ENCODE data around the gene DCST1. TPM values are rescaled to one million over a fixed set of nuclear protein-coding genes. Genes with fewer than 3 reads are reported as not detected.

The DCST1 gene
- total and polyA plus RNA-seq, 2 donors (not counting 3 experiments of a cell fraction or from before 2014, with no cell fraction given), result not detected

DNA sequence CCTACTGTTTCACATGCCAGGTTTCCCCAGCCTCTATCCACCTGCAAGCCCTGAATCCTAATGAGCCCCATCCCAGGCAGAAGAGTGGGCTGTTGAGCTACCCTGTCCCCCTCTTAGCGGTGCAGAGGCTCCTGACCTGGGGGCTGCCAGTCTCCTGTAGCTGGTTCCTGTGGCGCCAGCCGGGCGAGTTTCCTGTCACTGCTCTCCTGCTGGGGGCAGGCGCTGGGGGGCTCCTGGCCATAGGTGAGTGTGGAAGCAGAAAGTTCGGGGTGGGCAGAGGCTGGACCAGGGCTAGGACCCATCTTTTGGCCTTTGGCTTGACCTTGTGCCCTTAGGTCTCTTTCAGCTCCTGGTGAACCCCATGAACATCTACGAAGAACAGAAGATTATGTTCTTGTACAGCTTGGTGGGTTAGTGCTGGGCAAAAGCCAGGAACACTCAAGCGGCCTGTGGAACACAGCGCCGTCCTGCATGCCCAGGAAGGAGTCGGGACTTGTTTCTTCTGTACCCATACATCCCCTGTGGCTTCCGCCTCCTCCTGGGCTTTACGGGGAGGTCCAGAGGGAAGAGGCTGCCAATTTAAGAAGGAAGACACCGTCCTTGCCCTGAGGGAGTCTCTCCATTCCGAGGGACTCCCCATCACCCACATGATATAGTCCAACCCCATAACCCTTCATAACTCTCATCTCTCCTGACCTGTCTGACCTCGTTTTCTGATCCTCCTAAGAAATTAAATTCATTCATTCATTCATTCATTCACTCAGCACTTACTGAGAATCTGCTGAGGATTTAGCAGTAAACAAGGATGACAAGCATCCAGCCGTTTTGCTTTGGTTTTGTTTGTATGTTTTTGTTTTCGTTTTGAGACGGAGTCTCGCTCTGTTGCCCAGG, 939 bp downstream of the DCST1 start:
- Histone ChIP-seq H3K27ac (ENCODE audit: insufficient read depth, low read depth, low read length) (no peak overlapping the region), H3K4me3 (replicated peaks in 1 of 3; ENCODE audit: insufficient read depth in 1 of 3, low read depth in 1 of 3, low read length in 3 of 3) (no peak overlapping the region), H3K9me3 (replicated peaks; ENCODE audit: control insufficient read depth, insufficient read depth, low read length) (no peaks in the 10 kb centered on the region), H3K36me3 (ENCODE audit: control insufficient read depth in 2 of 2, extremely low read depth in 1 of 2, insufficient read depth in 2 of 2, low read length in 2 of 2) (no peaks in the 10 kb centered on the region), H3K79me2 (ENCODE audit: control insufficient read depth, insufficient read depth, low read length) (no peaks in the 10 kb centered on the region), H3K9me1 (replicated peaks; ENCODE audit: control insufficient read depth, extremely low read depth, insufficient read depth, low read length) (no peaks in the 10 kb centered on the region), H3K4me2 (ENCODE audit: insufficient read depth, low read length) (no peak overlapping the region), H3K9ac (replicated peaks; ENCODE audit: extremely low read depth, insufficient read depth, low read length) (no peak overlapping the region), H2AFZ (ENCODE audit: low read depth, low read length) (no peak overlapping the region), H4K20me1 (replicated peaks; ENCODE audit: control insufficient read depth, extremely low read depth, insufficient read depth, low read length) (no peaks in the 10 kb centered on the region), H3K27me3 (ENCODE audit: control insufficient read depth in 2 of 2, insufficient read depth in 2 of 2, low read length in 2 of 2) (peaks cover 0 to 5% of the 10 kb centered on the region in 2 experiments), H3K4me1 (ENCODE audit: control insufficient read depth, extremely low read depth, insufficient read depth, low read length) (peaks cover 4% of the 10 kb centered on the region)
- ChIA-PET POLR2A (no interaction called here), CTCF (interaction anchor here (1.1 to 3.1 kb wide), 3 partner anchors 10 to 50 kb away, joined by 3 to 12 read pairs (median 8); no protein-coding TSS in a partner anchor)
- dilution Hi-C loops (cut with MboI; ENCODE audit: extremely low pct_ligation_motif_present, low sequenced_read_pairs), result no loop called here
- DNase-seq (ENCODE audit: low read depth, low spot score) (no peak), FAIRE-seq (no peak)
- TF ChIP-seq CTCF (IDR thresholded peaks at IDR 0.05; ENCODE audit: extremely low read depth in 1 of 2, insufficient read depth in 1 of 2, low read depth in 1 of 2, low read length in 2 of 2), result no peak
- TF ChIP-seq EZH2 (IDR thresholded peaks at IDR 0.05; ENCODE audit: borderline replicate concordance, low read depth, low read length, severe bottlenecking), result no peak
- intact Hi-C loops (cut with micrococcal nuclease), result no loop called here
- BruUV-seq (replicated peaks), result no TSS peak

DNA sequence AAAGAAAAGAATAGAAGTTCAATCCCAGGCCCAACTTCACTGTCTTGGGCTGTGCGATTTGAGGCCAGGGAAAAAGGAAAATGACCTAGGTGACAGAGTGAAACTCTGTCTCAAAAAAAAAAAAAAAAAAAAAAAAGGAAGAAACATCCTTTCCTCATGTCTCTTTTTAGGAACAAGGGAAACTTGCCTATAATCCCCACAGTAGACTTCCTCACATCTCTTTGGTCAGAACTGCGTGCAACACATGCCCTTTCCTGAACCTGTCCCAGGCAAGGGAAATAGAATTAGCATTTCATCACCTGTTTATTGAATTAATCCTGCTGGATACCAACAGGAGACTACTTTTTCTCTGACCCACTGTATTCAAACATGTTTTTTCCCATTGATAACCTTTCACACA, 2.3 kb downstream of the DCST1 start:
- BruUV-seq (replicated peaks), result no TSS peak
- TF ChIP-seq EZH2 (IDR thresholded peaks at IDR 0.05; ENCODE audit: borderline replicate concordance, low read depth, low read length, severe bottlenecking) (no peak), POLR2AphosphoS5 (IDR thresholded peaks at IDR 0.05; ENCODE audit: insufficient read depth, low read depth, low read length) (no peak), MYC (IDR thresholded peaks at IDR 0.05; ENCODE audit: low read depth, low read length) (no peak), JUN (IDR thresholded peaks at IDR 0.05; ENCODE audit: borderline replicate concordance, insufficient read depth, insufficient read length, low read depth) (no peak), FOS (IDR thresholded peaks at IDR 0.05; ENCODE audit: borderline replicate concordance, insufficient read depth, low read length) (no peak), CTCF (IDR thresholded peaks at IDR 0.05; ENCODE audit: extremely low read depth in 1 of 2, insufficient read depth in 1 of 2, low read depth in 1 of 2, low read length in 2 of 2) (no peak), POLR2A (IDR thresholded peaks at IDR 0.05; ENCODE audit: low read depth, low read length) (no peak), GATA2 (IDR thresholded peaks at IDR 0.05; ENCODE audit: insufficient read depth, insufficient read length, low read depth, low read length) (no peak)
- TF ChIP-seq, protein P1, sequence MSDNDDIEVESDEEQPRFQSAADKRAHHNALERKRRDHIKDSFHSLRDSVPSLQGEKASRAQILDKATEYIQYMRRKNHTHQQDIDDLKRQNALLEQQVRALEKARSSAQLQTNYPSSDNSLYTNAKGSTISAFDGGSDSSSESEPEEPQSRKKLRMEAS (IDR thresholded peaks at IDR 0.05; ENCODE audit: insufficient read depth, insufficient read length), result no peak
- ChIA-PET POLR2A (no interaction called here), CTCF (interaction anchor here (1.8 kb wide), 1 partner anchor 19 kb away, joined by 8 read pairs; no protein-coding TSS in a partner anchor)
- DNase-seq (ENCODE audit: low read depth, low spot score), result no peak
- intact Hi-C loops (cut with micrococcal nuclease), result no loop called here
- no peak overlapping the region for H3K9ac ChIP-seq (replicated peaks; ENCODE audit: extremely low read depth, insufficient read depth, low read length)
- H4K20me1 ChIP-seq (replicated peaks; ENCODE audit: control insufficient read depth, extremely low read depth, insufficient read depth, low read length), result no peaks in the 10 kb centered on the region
- no peak for FAIRE-seq
- H2AFZ ChIP-seq (ENCODE audit: low read depth, low read length), result no peak overlapping the region
- H3K9me1 ChIP-seq (replicated peaks; ENCODE audit: control insufficient read depth, extremely low read depth, insufficient read depth, low read length), result no peaks in the 10 kb centered on the region
- no peaks in the 10 kb centered on the region for H3K9me3 ChIP-seq (replicated peaks; ENCODE audit: control insufficient read depth, insufficient read depth, low read length)
- no peaks in the 10 kb centered on the region for H3K79me2 ChIP-seq (ENCODE audit: control insufficient read depth, insufficient read depth, low read length)
- no peaks in the 10 kb centered on the region for H3K36me3 ChIP-seq (ENCODE audit: control insufficient read depth in 2 of 2, extremely low read depth in 1 of 2, insufficient read depth in 2 of 2, low read length in 2 of 2)
- H3K27me3 ChIP-seq (ENCODE audit: control insufficient read depth in 2 of 2, insufficient read depth in 2 of 2, low read length in 2 of 2), result peaks cover 0 to 5% of the 10 kb centered on the region in 2 experiments
- H3K27ac ChIP-seq (ENCODE audit: insufficient read depth, low read depth, low read length), result no peak overlapping the region
- H3K4me2 ChIP-seq (ENCODE audit: insufficient read depth, low read length), result no peak overlapping the region
- dilution Hi-C loops (cut with MboI; ENCODE audit: extremely low pct_ligation_motif_present, low sequenced_read_pairs), result no loop called here
- peaks cover 4% of the 10 kb centered on the region for H3K4me1 ChIP-seq (ENCODE audit: control insufficient read depth, extremely low read depth, insufficient read depth, low read length)
- no peak overlapping the region for H3K4me3 ChIP-seq (replicated peaks in 1 of 3; ENCODE audit: insufficient read depth in 1 of 3, low read depth in 1 of 3, low read length in 3 of 3)
